ENCODE data around the gene MESD.

DNA sequence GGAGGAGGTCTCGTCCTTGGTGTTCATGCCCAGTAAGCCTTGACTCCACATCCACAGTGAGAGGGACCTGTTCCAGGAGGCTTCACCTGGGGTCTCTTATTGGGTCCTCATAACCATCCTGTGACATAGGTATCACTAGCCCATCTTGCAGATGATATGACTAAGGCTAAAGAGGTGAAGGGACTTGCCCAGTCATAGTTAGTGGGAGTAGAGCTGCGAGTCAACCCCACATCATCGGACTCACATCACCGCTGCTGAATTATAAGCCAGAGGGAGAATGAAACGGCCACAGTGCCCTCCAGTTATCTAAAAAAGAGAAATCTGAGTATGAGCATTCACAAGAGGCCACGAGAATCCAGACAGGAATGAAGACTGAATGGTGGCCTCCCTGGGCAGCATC is 66.0 kb downstream of the MESD start:
- TF ChIP-seq, protein P1, sequence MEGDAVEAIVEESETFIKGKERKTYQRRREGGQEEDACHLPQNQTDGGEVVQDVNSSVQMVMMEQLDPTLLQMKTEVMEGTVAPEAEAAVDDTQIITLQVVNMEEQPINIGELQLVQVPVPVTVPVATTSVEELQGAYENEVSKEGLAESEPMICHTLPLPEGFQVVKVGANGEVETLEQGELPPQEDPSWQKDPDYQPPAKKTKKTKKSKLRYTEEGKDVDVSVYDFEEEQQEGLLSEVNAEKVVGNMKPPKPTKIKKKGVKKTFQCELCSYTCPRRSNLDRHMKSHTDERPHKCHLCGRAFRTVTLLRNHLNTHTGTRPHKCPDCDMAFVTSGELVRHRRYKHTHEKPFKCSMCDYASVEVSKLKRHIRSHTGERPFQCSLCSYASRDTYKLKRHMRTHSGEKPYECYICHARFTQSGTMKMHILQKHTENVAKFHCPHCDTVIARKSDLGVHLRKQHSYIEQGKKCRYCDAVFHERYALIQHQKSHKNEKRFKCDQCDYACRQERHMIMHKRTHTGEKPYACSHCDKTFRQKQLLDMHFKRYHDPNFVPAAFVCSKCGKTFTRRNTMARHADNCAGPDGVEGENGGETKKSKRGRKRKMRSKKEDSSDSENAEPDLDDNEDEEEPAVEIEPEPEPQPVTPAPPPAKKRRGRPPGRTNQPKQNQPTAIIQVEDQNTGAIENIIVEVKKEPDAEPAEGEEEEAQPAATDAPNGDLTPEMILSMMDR (IDR thresholded peaks at IDR 0.05) = no peak
- TF ChIP-seq POLR2AphosphoS5 (IDR thresholded peaks at IDR 0.05; ENCODE audit: low read depth, low read length) (no peak), SIN3A (IDR thresholded peaks at IDR 0.05; ENCODE audit: borderline replicate concordance, insufficient read depth, low read depth, low read length) (no peak), TCF7L2 (IDR thresholded peaks at IDR 0.05; ENCODE audit: low read depth, low read length) (no peak)
- TF ChIP-seq, protein P2, sequence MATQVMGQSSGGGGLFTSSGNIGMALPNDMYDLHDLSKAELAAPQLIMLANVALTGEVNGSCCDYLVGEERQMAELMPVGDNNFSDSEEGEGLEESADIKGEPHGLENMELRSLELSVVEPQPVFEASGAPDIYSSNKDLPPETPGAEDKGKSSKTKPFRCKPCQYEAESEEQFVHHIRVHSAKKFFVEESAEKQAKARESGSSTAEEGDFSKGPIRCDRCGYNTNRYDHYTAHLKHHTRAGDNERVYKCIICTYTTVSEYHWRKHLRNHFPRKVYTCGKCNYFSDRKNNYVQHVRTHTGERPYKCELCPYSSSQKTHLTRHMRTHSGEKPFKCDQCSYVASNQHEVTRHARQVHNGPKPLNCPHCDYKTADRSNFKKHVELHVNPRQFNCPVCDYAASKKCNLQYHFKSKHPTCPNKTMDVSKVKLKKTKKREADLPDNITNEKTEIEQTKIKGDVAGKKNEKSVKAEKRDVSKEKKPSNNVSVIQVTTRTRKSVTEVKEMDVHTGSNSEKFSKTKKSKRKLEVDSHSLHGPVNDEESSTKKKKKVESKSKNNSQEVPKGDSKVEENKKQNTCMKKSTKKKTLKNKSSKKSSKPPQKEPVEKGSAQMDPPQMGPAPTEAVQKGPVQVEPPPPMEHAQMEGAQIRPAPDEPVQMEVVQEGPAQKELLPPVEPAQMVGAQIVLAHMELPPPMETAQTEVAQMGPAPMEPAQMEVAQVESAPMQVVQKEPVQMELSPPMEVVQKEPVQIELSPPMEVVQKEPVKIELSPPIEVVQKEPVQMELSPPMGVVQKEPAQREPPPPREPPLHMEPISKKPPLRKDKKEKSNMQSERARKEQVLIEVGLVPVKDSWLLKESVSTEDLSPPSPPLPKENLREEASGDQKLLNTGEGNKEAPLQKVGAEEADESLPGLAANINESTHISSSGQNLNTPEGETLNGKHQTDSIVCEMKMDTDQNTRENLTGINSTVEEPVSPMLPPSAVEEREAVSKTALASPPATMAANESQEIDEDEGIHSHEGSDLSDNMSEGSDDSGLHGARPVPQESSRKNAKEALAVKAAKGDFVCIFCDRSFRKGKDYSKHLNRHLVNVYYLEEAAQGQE (IDR thresholded peaks at IDR 0.05; ENCODE audit: insufficient read depth in 1 of 2, low read depth in 2 of 2, low read length in 1 of 2) = no peak
